22Rv1 (cell line): Measurements from ENCODE around the gene PLA2R1.

ENCODE experiments used
- ZFX ChIP-seq: fragments of 450-650 bp; IDR thresholded peaks from 2 replicates; pipeline ENCODE4 v1.6.1; 2017; ENCODE audit warnings: antibody characterized with exemption, borderline replicate concordance
- TF ChIP-seq, protein P1 (sequence below): fragments of 450-650 bp; IDR thresholded peaks from 2 replicates; pipeline ENCODE4 v1.5.1; 2017; ENCODE audit warnings: mild to moderate bottlenecking

DNA sequence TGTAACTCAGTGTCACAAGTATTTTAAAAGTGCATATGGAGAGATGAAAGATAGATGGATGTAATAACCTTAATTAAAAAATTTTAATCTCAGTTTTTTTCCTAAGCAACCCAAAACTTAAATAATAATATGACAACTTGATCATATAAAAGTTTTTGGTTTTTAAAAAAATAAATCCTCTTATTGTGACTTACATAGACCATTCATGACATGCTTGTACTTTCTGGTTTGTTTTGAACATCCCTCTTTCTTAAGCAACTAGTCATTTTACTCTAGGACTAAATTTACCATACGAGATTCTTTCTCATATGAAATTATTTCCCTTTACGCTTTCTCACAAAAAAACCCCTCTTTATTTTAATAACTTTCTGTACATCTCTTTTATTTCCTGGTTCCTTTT lies 6.5 kb upstream of the PLA2R1 start:
- TF ChIP-seq, protein P1, sequence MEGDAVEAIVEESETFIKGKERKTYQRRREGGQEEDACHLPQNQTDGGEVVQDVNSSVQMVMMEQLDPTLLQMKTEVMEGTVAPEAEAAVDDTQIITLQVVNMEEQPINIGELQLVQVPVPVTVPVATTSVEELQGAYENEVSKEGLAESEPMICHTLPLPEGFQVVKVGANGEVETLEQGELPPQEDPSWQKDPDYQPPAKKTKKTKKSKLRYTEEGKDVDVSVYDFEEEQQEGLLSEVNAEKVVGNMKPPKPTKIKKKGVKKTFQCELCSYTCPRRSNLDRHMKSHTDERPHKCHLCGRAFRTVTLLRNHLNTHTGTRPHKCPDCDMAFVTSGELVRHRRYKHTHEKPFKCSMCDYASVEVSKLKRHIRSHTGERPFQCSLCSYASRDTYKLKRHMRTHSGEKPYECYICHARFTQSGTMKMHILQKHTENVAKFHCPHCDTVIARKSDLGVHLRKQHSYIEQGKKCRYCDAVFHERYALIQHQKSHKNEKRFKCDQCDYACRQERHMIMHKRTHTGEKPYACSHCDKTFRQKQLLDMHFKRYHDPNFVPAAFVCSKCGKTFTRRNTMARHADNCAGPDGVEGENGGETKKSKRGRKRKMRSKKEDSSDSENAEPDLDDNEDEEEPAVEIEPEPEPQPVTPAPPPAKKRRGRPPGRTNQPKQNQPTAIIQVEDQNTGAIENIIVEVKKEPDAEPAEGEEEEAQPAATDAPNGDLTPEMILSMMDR = no peak
- no peak for TF ChIP-seq ZFX
